Right lobe of liver (tissue), 4 donors: Measurements from ENCODE around the gene WASF1.

ENCODE experiments used
- POLR2A ChIP-seq: fragments of 450-650 bp; IDR thresholded peaks from one replicate; pipeline ENCODE4 v1.6.1; 2017; ENCODE audit warnings: antibody characterized with exemption, mild to moderate bottlenecking
- TF ChIP-seq, protein P1 (sequence below), 4 donors: fragments of 200-600 bp in 3 of 4; fragments of 450-650 bp in 1 of 4; IDR thresholded peaks; one replicate each; pipeline versions ENCODE4 v1.5.1 to v1.8.0; 2016 to 2022; ENCODE audit warnings: antibody characterized with exemption in 4 of 4, mild to moderate bottlenecking in 2 of 4
- donor health status: DM: no; HTN: no; CAD: no.
- donor health status: DM: no; HTN: no; CAD: no.
- donor health status: DM: no; HTN: yes; CAD: no.

GRCh38 chr6:110183292-110183885 is 3.9 kb upstream of the WASF1 start:
- TF ChIP-seq, protein P1, sequence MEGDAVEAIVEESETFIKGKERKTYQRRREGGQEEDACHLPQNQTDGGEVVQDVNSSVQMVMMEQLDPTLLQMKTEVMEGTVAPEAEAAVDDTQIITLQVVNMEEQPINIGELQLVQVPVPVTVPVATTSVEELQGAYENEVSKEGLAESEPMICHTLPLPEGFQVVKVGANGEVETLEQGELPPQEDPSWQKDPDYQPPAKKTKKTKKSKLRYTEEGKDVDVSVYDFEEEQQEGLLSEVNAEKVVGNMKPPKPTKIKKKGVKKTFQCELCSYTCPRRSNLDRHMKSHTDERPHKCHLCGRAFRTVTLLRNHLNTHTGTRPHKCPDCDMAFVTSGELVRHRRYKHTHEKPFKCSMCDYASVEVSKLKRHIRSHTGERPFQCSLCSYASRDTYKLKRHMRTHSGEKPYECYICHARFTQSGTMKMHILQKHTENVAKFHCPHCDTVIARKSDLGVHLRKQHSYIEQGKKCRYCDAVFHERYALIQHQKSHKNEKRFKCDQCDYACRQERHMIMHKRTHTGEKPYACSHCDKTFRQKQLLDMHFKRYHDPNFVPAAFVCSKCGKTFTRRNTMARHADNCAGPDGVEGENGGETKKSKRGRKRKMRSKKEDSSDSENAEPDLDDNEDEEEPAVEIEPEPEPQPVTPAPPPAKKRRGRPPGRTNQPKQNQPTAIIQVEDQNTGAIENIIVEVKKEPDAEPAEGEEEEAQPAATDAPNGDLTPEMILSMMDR (IDR thresholded peaks at IDR 0.05), result no peak
- TF ChIP-seq POLR2A, result no peak
